ENCODE results near the gene AMPD2. TPM values are rescaled to one million over a fixed set of nuclear protein-coding genes. Genes with fewer than 3 reads are reported as not detected.

AMPD2 gene
- total and polyA plus RNA-seq, 9 of the 15 experiments (the other 6 are each of a cell fraction or from before 2014, with no cell fraction given): 2.0 to 77.7 (median 28.2) TPM

GRCh38 chr1:109668123-109668775, 48.6 kb downstream of the AMPD2 start:
- in situ Hi-C loops (cut with MboI) (no loop called here), intact Hi-C loops (cut with micrococcal nuclease) (no loop called here)
- ATAC-seq: 0 out of 3 replicates have a peak, but pooled peaks have one; percentile 3
- Histone ChIP-seq H3K9me1 (ENCODE audit: control insufficient read depth, insufficient read depth, low read length) (no peaks in the 10 kb centered on the region), H3K4me2 (ENCODE audit: insufficient read depth, low read length) (peak overlapping the region; percentile 62; the same call in 1 of the 2 replicates), H3K79me2 (ENCODE audit: control insufficient read depth, insufficient read depth, low read length) (no peaks in the 10 kb centered on the region), H3K27me3 (ENCODE audit: control insufficient read depth in 2 of 2, insufficient read depth in 2 of 2, low read length in 2 of 2) (no peaks in the 10 kb centered on the region; a peak in 1 of 5 replicates), H3K9ac (ENCODE audit: insufficient read depth in 1 of 2, low read depth in 2 of 2, low read length in 2 of 2) (peak overlapping the region in 1 of 2 experiments; percentile 31; a peak in 2 of 4 replicates), H3K27ac (ENCODE audit: extremely low read depth, low read depth, low read length) (no peak overlapping the region), H3K9me3 (replicated peaks; ENCODE audit: control insufficient read depth, insufficient read depth, low read depth, low read length) (no peaks in the 10 kb centered on the region), H3K4me1 (replicated peaks in 1 of 2; ENCODE audit: control insufficient read depth in 2 of 2, insufficient read depth in 2 of 2, low read length in 2 of 2) (peaks cover 4 to 15% of the 10 kb centered on the region in 2 experiments), H2AFZ (ENCODE audit: low read depth, low read length) (peak overlapping the region; percentile 91), H3K4me3 (peak overlapping the region; percentile 28), H4K20me1 (replicated peaks; ENCODE audit: control insufficient read depth, insufficient read depth, low read length) (no peaks in the 10 kb centered on the region), H3K36me3 (ENCODE audit: control insufficient read depth, insufficient read depth, low read length) (no peaks in the 10 kb centered on the region)
- FAIRE-seq: no peak
- ChIA-PET CTCF (ENCODE audit: low intra/inter-chr PET ratio) (no interaction called here), POLR2A (interaction anchor here (0.7 to 1.1 kb wide), 5 partner anchors 10 to 119 kb away, joined by 3 to 4 read pairs (median 4); partner anchors contain the start of gene GSTM4)
- peak in 2 of 4 experiments; percentile 2 to 5 for DNase-seq (ENCODE audit: extremely low read depth in 1 of 4, low spot score in 3 of 4)
- no TSS peak for BruUV-seq (replicated peaks)
- whole genome bisulfite sequencing (ENCODE audit: insufficient coverage, low coverage, missing lambda C conversion rate): 38% methylated on average over 9 of the region's 26 CpGs
- TF ChIP-seq ZNF436 (CRISPR knock-in tag; IDR thresholded peaks at IDR 0.05) (no peak), ZFX (CRISPR knock-in tag; IDR thresholded peaks at IDR 0.05) (0 out of 2 replicates have a peak, but pooled peaks have one; percentile 7), POLR3A (IDR thresholded peaks at IDR 0.05; ENCODE audit: borderline replicate concordance, extremely low read depth, insufficient read depth, insufficient read length) (no peak), EP400 (IDR thresholded peaks at IDR 0.05) (no peak), NRF1 (conservative IDR thresholded peaks at IDR 0.05 in 1 of 2, IDR thresholded peaks at IDR 0.05 in 1 of 2) (0 out of 4 replicates have a peak, but pooled peaks of 1 of the 2 experiments have one; percentile 1), SIX5 (IDR thresholded peaks at IDR 0.05; ENCODE audit: borderline replicate concordance in 1 of 2, insufficient read depth in 1 of 2, low read depth in 1 of 2, low read length in 2 of 2) (no peak), HMG20A (CRISPR knock-in tag; conservative IDR thresholded peaks at IDR 0.05) (no peak), THRB (CRISPR knock-in tag; conservative IDR thresholded peaks at IDR 0.05) (no peak)
- TF ChIP-seq, protein P1, sequence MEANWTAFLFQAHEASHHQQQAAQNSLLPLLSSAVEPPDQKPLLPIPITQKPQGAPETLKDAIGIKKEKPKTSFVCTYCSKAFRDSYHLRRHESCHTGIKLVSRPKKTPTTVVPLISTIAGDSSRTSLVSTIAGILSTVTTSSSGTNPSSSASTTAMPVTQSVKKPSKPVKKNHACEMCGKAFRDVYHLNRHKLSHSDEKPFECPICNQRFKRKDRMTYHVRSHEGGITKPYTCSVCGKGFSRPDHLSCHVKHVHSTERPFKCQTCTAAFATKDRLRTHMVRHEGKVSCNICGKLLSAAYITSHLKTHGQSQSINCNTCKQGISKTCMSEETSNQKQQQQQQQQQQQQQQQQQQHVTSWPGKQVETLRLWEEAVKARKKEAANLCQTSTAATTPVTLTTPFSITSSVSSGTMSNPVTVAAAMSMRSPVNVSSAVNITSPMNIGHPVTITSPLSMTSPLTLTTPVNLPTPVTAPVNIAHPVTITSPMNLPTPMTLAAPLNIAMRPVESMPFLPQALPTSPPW (CRISPR knock-in tag; IDR thresholded peaks at IDR 0.05): 0 out of 2 replicates have a peak, but pooled peaks have one; percentile 9
- TF ChIP-seq, protein P2, sequence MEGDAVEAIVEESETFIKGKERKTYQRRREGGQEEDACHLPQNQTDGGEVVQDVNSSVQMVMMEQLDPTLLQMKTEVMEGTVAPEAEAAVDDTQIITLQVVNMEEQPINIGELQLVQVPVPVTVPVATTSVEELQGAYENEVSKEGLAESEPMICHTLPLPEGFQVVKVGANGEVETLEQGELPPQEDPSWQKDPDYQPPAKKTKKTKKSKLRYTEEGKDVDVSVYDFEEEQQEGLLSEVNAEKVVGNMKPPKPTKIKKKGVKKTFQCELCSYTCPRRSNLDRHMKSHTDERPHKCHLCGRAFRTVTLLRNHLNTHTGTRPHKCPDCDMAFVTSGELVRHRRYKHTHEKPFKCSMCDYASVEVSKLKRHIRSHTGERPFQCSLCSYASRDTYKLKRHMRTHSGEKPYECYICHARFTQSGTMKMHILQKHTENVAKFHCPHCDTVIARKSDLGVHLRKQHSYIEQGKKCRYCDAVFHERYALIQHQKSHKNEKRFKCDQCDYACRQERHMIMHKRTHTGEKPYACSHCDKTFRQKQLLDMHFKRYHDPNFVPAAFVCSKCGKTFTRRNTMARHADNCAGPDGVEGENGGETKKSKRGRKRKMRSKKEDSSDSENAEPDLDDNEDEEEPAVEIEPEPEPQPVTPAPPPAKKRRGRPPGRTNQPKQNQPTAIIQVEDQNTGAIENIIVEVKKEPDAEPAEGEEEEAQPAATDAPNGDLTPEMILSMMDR (IDR thresholded peaks at IDR 0.05 in 2 of 3, conservative IDR thresholded peaks at IDR 0.05 in 1 of 3; ENCODE audit: insufficient read depth in 2 of 3, low read depth in 1 of 3, low read length in 3 of 3): no peak
- TF ChIP-seq, protein P3, sequence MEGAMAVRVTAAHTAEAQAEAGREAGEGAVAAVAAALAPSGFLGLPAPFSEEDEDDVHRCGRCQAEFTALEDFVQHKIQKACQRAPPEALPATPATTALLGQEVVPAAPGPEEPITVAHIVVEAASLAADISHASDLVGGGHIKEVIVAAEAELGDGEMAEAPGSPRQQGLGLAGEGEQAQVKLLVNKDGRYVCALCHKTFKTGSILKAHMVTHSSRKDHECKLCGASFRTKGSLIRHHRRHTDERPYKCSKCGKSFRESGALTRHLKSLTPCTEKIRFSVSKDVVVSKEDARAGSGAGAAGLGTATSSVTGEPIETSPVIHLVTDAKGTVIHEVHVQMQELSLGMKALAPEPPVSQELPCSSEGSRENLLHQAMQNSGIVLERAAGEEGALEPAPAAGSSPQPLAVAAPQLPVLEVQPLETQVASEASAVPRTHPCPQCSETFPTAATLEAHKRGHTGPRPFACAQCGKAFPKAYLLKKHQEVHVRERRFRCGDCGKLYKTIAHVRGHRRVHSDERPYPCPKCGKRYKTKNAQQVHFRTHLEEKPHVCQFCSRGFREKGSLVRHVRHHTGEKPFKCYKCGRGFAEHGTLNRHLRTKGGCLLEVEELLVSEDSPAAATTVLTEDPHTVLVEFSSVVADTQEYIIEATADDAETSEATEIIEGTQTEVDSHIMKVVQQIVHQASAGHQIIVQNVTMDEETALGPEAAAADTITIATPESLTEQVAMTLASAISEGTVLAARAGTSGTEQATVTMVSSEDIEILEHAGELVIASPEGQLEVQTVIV (CRISPR knock-in tag; IDR thresholded peaks at IDR 0.05; ENCODE audit: borderline replicate concordance): no peak
